H1 (cell line): Measurements from ENCODE around the gene SMO. TPM values are rescaled to one million over a fixed set of nuclear protein-coding genes. Genes with fewer than 3 reads are reported as not detected.
"Not testable (repeated sequence)": the region's sequence is repeated elsewhere in the genome, so short reads cannot be mapped to it uniquely, and the experiment has no call there.

Experiments used
- CTCF ChIA-PET: fragments of 300-600 bp; sonication (Branson Sonifier 250); formaldehyde crosslinking; loops from one replicate; lab custom pipeline; 2021; ENCODE audit not compliant: partially characterized antibody; lab: Charles Lee
- POLR2A ChIA-PET: fragments of 300-600 bp; sonication (Branson Sonifier 250); formaldehyde crosslinking; loops from one replicate; lab custom pipeline; 2021; ENCODE audit warnings: inconsistent platforms; ENCODE audit not compliant: partially characterized antibody; lab: Charles Lee
- DNase-seq, 2 experiments: peaks; one replicate each; pipeline versions ENCODE4 v3.0.0 to v3.0.0-alpha.2; 2010 to 2022; ENCODE audit warnings: low spot score in 2 of 2, low read depth in 1 of 2, mixed read lengths in 1 of 2
- FAIRE-seq: peaks from 2 replicates; lab custom pipeline; 2011; peaks lifted over from hg19 to GRCh38; lab: Jason Lieb, UNC
- H2AFZ ChIP-seq: 2 replicates; pipeline ENCODE4 v1.8.1; 2012; ENCODE audit warnings: low read length, inconsistent platforms
- H2AK5ac ChIP-seq: 2 replicates; pipeline ENCODE4 v1.6.1; 2013; ENCODE audit warnings: low read depth, low read length
- H2BK120ac ChIP-seq: replicated peaks from 2 replicates; pipeline ENCODE3; 2013; ENCODE audit warnings: low read depth, low read length, inconsistent platforms
- H2BK12ac ChIP-seq: 2 replicates; pipeline ENCODE4 v1.6.1; 2013; ENCODE audit warnings: low read depth, low read length
- H2BK15ac ChIP-seq: 2 replicates; pipeline ENCODE4 v1.6.1; 2013; ENCODE audit warnings: low read length
- H2BK20ac ChIP-seq: 2 replicates; pipeline ENCODE4 v1.6.1; 2013; ENCODE audit warnings: low read length
- H2BK5ac ChIP-seq: 2 replicates; pipeline ENCODE4 v1.6.1; 2013; ENCODE audit warnings: low read depth, low read length
- H3K14ac ChIP-seq: 2 replicates; pipeline ENCODE4 v1.6.1; 2013; ENCODE audit warnings: inconsistent platforms; ENCODE audit not compliant: insufficient read length
- H3K18ac ChIP-seq: 2 replicates; pipeline ENCODE4 v1.6.1; 2013; ENCODE audit warnings: low read length; ENCODE audit errors: extremely low read depth
- H3K23ac ChIP-seq: 2 replicates; pipeline ENCODE4 v1.6.1; 2013; ENCODE audit warnings: inconsistent platforms; ENCODE audit not compliant: insufficient read length
- H3K23me2 ChIP-seq: 2 replicates; pipeline ENCODE4 v1.6.1; 2013; ENCODE audit warnings: low read depth, low read length
- H3K27ac ChIP-seq: 2 replicates; pipeline ENCODE4 v1.6.1; 2011; ENCODE audit warnings: low read depth, low read length, inconsistent platforms
- H3K27me3 ChIP-seq, 4 experiments: replicated peaks in 1 of 4; 1 replicate in 1 of 4; 2 replicates in 3 of 4; pipeline versions ENCODE4 v1.6.1 to v1.8.1; 2011 to 2013; ENCODE audit warnings: low read length in 3 of 4, mild to moderate bottlenecking in 3 of 4, inconsistent platforms in 2 of 4, mixed read lengths in 2 of 4, moderate library complexity in 1 of 4; ENCODE audit not compliant: control insufficient read depth in 3 of 4, insufficient read depth in 3 of 4; ENCODE audit errors: extremely low read depth in 1 of 4
- H3K36me3 ChIP-seq, 4 experiments: 2 replicates each; pipeline versions ENCODE4 v1.6.1 to v1.8.1; 2011 to 2013; ENCODE audit warnings: mild to moderate bottlenecking in 4 of 4, low read length in 3 of 4, moderate library complexity in 2 of 4, control low read depth in 1 of 4, inconsistent platforms in 1 of 4; ENCODE audit not compliant: insufficient read depth in 4 of 4, control insufficient read depth in 2 of 4
- H3K4ac ChIP-seq: replicated peaks from 2 replicates; pipeline ENCODE3; 2013; ENCODE audit warnings: low read length, low read depth, mixed read lengths, inconsistent platforms; ENCODE audit not compliant: insufficient read length
- H3K4me1 ChIP-seq, 4 experiments: replicated peaks in 1 of 4; 1 replicate in 1 of 4; 2 replicates in 3 of 4; pipeline versions ENCODE4 v1.6.1 to v1.8.1; 2011 to 2013; ENCODE audit warnings: low read length in 3 of 4, inconsistent platforms in 2 of 4, mixed read lengths in 1 of 4; ENCODE audit not compliant: insufficient read depth in 4 of 4, control insufficient read depth in 3 of 4
- H3K4me2 ChIP-seq, 2 experiments: 2 replicates each; pipeline versions ENCODE4 v1.6.1 to v1.8.1; 2011 to 2013; ENCODE audit warnings: low read depth in 2 of 2, low read length in 2 of 2, control low read depth in 1 of 2, inconsistent platforms in 1 of 2, mild to moderate bottlenecking in 1 of 2; ENCODE audit not compliant: insufficient read depth in 1 of 2
- H3K4me3 ChIP-seq, 4 experiments: fragments of 200-600, 300-600 bp in 1 of 4; sonication (generic), shearing (Covaris generic), sonication (Bioruptor Twin) in 1 of 4; 2 replicates each; pipeline versions ENCODE4 v1.5.1 to v1.8.1; 2011 to 2016; ENCODE audit warnings: low read length in 4 of 4, low read depth in 3 of 4, control low read depth in 2 of 4, inconsistent platforms in 2 of 4, mild to moderate bottlenecking in 2 of 4, mixed read lengths in 1 of 4, moderate library complexity in 1 of 4; ENCODE audit not compliant: insufficient read depth in 2 of 4; ENCODE audit errors: extremely low read depth in 1 of 4
- H3K56ac ChIP-seq: replicated peaks from 2 replicates; pipeline ENCODE3; 2013; ENCODE audit warnings: low read depth, mild to moderate bottlenecking, mixed read lengths, low read length, inconsistent platforms; ENCODE audit not compliant: insufficient read length
- H3K79me1 ChIP-seq: 2 replicates; pipeline ENCODE4 v1.6.1; 2013; ENCODE audit warnings: low read depth, low read length, control low read depth
- H3K79me2 ChIP-seq, 2 experiments: 2 replicates each; pipeline versions ENCODE4 v1.6.1 to v1.8.1; 2012 to 2013; ENCODE audit warnings: low read length in 2 of 2, mild to moderate bottlenecking in 2 of 2, inconsistent platforms in 1 of 2; ENCODE audit not compliant: insufficient read depth in 2 of 2, control insufficient read depth in 1 of 2
- H3K9ac ChIP-seq, 4 experiments: replicated peaks in 1 of 4; 1 replicate in 1 of 4; 2 replicates in 3 of 4; pipeline versions ENCODE4 v1.6.1 to v1.8.1; 2011 to 2013; ENCODE audit warnings: low read depth in 3 of 4, low read length in 3 of 4, control low read depth in 2 of 4, mild to moderate bottlenecking in 2 of 4, moderate library complexity in 2 of 4, inconsistent platforms in 1 of 4; ENCODE audit errors: extremely low read depth in 1 of 4
- H3K9me3 ChIP-seq, 2 experiments: 2 replicates each; pipeline versions ENCODE4 v1.6.1 to v1.8.1; 2012 to 2013; ENCODE audit warnings: mild to moderate bottlenecking in 2 of 2, moderate library complexity in 2 of 2, control low read depth in 1 of 2, inconsistent platforms in 1 of 2, low read depth in 1 of 2, low read length in 1 of 2, mixed read lengths in 1 of 2; ENCODE audit not compliant: insufficient read depth in 2 of 2
- H4K20me1 ChIP-seq, 2 experiments: replicated peaks in 1 of 2; 2 replicates each; pipeline versions ENCODE3 to v1.8.1; 2011 to 2013; ENCODE audit warnings: inconsistent platforms in 2 of 2, low read length in 2 of 2, mild to moderate bottlenecking in 1 of 2; ENCODE audit not compliant: insufficient read depth in 2 of 2, control insufficient read depth in 1 of 2
- H4K5ac ChIP-seq: 2 replicates; pipeline ENCODE4 v1.6.1; 2013; ENCODE audit warnings: low read length, low read depth, mixed read lengths, inconsistent platforms; ENCODE audit not compliant: insufficient read length
- H4K8ac ChIP-seq: 2 replicates; pipeline ENCODE4 v1.8.0; 2013; ENCODE audit warnings: mild to moderate bottlenecking, moderate library complexity, low read length, inconsistent platforms; ENCODE audit not compliant: insufficient read depth; ENCODE audit errors: extremely low read depth
- H4K91ac ChIP-seq: replicated peaks from 2 replicates; pipeline ENCODE3; 2013; ENCODE audit warnings: low read length, mixed read lengths, inconsistent platforms; ENCODE audit not compliant: insufficient read length
- WGBS, 2 experiments: shearing (Covaris generic) in 1 of 2; methylation state at CpG; one replicate each; pipeline versions ENCODE4 v1.1.6 to v1.1.7; 2013 to 2015; ENCODE audit warnings: low lambda C conversion rate in 2 of 2, mixed read lengths in 2 of 2, inconsistent platforms in 1 of 2, low coverage in 1 of 2, missing lambda C conversion rate in 1 of 2; ENCODE audit not compliant: insufficient replicate concordance in 2 of 2, insufficient coverage in 1 of 2, insufficient read length in 1 of 2; ENCODE audit errors: extremely low coverage in 1 of 2, missing lambda C conversion rate in 1 of 2; 5-methylcytosine and 5-hydroxymethylcytosine counted together
- polyA plus RNA-seq, 7 experiments: library from polyadenylated mRNA; depleted of rRNA in 3 of 7; stranded (reverse) in 5 of 7; unstranded in 2 of 7; fragments of >200 nt in 5 of 7; fragments of 200-250 nt in 2 of 7; gene quantifications; 1 replicate in 5 of 7; 2 replicates in 1 of 7; 4 replicates in 1 of 7; pipeline versions ENCODE4 v1.2.1 to v1.2.3, GENCODE V29; 2011 to 2013; ENCODE audit warnings: missing spikeins in 2 of 7, mixed read lengths in 2 of 7
- total RNA-seq: library from RNA; stranded (reverse); fragmentation: NEBNext Ultra II Directional; extraction: Animal tissue kit (Norgen Biotek cat#: 25700); gene quantifications from 2 replicates; pipeline ENCODE4 v1.2.1, GENCODE V29; 2021

SMO gene
- total and polyA plus RNA-seq, 2 of the 8 experiments (the other 6 are each of a cell fraction or from before 2014, with no cell fraction given), result 64.5 to 67.6 TPM

GRCh38 chr7:129252603-129253002, 64.2 kb downstream of the SMO start:
- H3K23me2 ChIP-seq, H3K4me2 ChIP-seq, H2BK120ac ChIP-seq, H2BK12ac ChIP-seq, H4K91ac ChIP-seq, FAIRE-seq, H2BK15ac ChIP-seq, H2BK5ac ChIP-seq, H2AK5ac ChIP-seq, H3K9me3 ChIP-seq, H3K36me3 ChIP-seq, H3K27ac ChIP-seq, H2AFZ ChIP-seq, H3K4me1 ChIP-seq, H3K23ac ChIP-seq, H3K27me3 ChIP-seq, H4K20me1 ChIP-seq, DNase-seq, H3K79me1 ChIP-seq, H4K5ac ChIP-seq, H3K14ac ChIP-seq, H3K4ac ChIP-seq, H2BK20ac ChIP-seq, H3K56ac ChIP-seq, H3K4me3 ChIP-seq, H4K8ac ChIP-seq, H3K18ac ChIP-seq, POLR2A ChIA-PET, H3K9ac ChIP-seq: not testable (repeated sequence)
- H3K79me2 ChIP-seq, result peaks cover 0 to 56% of the 10 kb centered on the region in 2 experiments; a peak in 2 of 4 replicates
- CTCF ChIA-PET, result interaction anchor here (0.7 to 1.3 kb wide), 3 partner anchors 11 to 34 kb away, joined by 3 to 4 read pairs (median 3); no protein-coding TSS in a partner anchor
- 96% methylated on average over 5 of the region's 5 CpGs; no CpG with 5 or more reads in 1 of the 2 experiments for WGBS, 2 experiments
